ENCODE results near the gene CPED1. TPM values are rescaled to one million over a fixed set of nuclear protein-coding genes. Genes with fewer than 3 reads are reported as not detected.

CPED1 gene
- total and polyA plus RNA-seq, 2 experiments from 2014 or later = 0.17 to 0.47 TPM

DNA sequence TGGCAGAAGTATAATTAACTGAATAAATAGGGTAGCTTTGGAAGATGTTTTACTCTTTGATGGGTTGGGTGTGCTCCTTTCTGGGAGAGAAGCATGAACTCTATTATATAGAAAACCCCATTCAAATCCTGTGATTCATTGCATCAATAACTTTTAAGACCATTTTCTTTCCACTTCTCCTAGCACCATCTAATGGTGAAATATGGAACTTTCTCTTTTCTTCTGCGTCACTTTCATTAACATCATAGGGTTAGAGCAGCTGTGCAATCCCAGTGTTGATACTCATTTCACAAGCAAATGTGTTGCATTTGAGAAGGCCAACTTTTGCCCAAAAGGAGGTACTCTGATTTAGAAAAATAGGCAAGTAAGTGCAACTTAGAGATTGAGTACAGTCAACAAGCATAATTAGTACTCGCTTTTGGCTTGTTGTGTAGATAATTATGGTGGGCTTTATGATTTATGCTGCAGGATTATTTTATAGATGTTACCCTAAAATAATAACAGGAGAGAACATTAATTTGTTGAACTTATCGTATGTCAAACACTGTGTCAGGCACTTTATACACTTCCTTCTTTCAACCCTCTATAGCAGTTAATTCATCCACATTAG, 92.9 kb downstream of the CPED1 start:
- Mint-ChIP-seq H3K36me3 (ENCODE audit: low read depth) (no peaks in the 10 kb centered on the region), H3K27ac (no peak overlapping the region), H3K4me3 (no peak overlapping the region), H3K9me3 (no peaks in the 10 kb centered on the region), H3K27me3 (ENCODE audit: insufficient read depth, low read depth, poor library complexity) (no peaks in the 10 kb centered on the region), H3K4me1 (no peaks in the 10 kb centered on the region)
- ATAC-seq (peak; percentile 39; the same call in 2 of the 3 replicates), DNase-seq (ENCODE audit: low spot score) (peak; percentile 70)
- Histone ChIP-seq H3K9me2 (ENCODE audit: insufficient read depth) (no peaks in the 10 kb centered on the region), H3K4me3 (no peak overlapping the region), H3K27me3 (ENCODE audit: insufficient read depth) (no peaks in the 10 kb centered on the region), H4K20me1 (replicated peaks; ENCODE audit: insufficient read depth) (no peaks in the 10 kb centered on the region), H3F3A (replicated peaks; ENCODE audit: low read depth) (no peaks in the 10 kb centered on the region), H3K4me2 (no peak overlapping the region), H3K36me3 (ENCODE audit: insufficient read depth) (no peaks in the 10 kb centered on the region), H3K79me2 (replicated peaks; ENCODE audit: insufficient read depth) (no peaks in the 10 kb centered on the region), H2AFZ (no peak overlapping the region), H3K27ac (ENCODE audit: low read depth) (no peak overlapping the region), H3K4me1 (ENCODE audit: insufficient read depth) (no peaks in the 10 kb centered on the region)
- no peak for TF ChIP-seq STAT1 (IDR thresholded peaks at IDR 0.05; ENCODE audit: unreplicated experiment)
- TF ChIP-seq, protein P1, sequence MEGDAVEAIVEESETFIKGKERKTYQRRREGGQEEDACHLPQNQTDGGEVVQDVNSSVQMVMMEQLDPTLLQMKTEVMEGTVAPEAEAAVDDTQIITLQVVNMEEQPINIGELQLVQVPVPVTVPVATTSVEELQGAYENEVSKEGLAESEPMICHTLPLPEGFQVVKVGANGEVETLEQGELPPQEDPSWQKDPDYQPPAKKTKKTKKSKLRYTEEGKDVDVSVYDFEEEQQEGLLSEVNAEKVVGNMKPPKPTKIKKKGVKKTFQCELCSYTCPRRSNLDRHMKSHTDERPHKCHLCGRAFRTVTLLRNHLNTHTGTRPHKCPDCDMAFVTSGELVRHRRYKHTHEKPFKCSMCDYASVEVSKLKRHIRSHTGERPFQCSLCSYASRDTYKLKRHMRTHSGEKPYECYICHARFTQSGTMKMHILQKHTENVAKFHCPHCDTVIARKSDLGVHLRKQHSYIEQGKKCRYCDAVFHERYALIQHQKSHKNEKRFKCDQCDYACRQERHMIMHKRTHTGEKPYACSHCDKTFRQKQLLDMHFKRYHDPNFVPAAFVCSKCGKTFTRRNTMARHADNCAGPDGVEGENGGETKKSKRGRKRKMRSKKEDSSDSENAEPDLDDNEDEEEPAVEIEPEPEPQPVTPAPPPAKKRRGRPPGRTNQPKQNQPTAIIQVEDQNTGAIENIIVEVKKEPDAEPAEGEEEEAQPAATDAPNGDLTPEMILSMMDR (conservative IDR thresholded peaks at IDR 0.05; ENCODE audit: low read depth in 2 of 2) = peak; percentile 68 to 72

GRCh38 chr7:121082400-121083101, 94.0 kb downstream of the CPED1 start:
- H3K36me3 Mint-ChIP-seq (ENCODE audit: low read depth) = no peaks in the 10 kb centered on the region
- Histone ChIP-seq H4K20me1 (replicated peaks; ENCODE audit: insufficient read depth) (no peaks in the 10 kb centered on the region), H2AFZ (no peak overlapping the region), H3F3A (replicated peaks; ENCODE audit: low read depth) (no peaks in the 10 kb centered on the region), H3K4me3 (no peak overlapping the region), H3K4me2 (no peak overlapping the region), H3K27ac (ENCODE audit: low read depth) (no peak overlapping the region), H3K36me3 (ENCODE audit: insufficient read depth) (no peaks in the 10 kb centered on the region), H3K27me3 (ENCODE audit: insufficient read depth) (no peaks in the 10 kb centered on the region), H3K9me2 (ENCODE audit: insufficient read depth) (no peaks in the 10 kb centered on the region), H3K4me1 (ENCODE audit: insufficient read depth) (no peaks in the 10 kb centered on the region), H3K79me2 (replicated peaks; ENCODE audit: insufficient read depth) (no peaks in the 10 kb centered on the region)
- H3K9me3 Mint-ChIP-seq = no peaks in the 10 kb centered on the region
- no peak for TF ChIP-seq JUNB (IDR thresholded peaks at IDR 0.05; ENCODE audit: unreplicated experiment)
- DNase-seq (ENCODE audit: low spot score) = no peak
- ATAC-seq = no peak
- no peaks in the 10 kb centered on the region for H3K4me1 Mint-ChIP-seq
- no peak overlapping the region for H3K27ac Mint-ChIP-seq
- no peaks in the 10 kb centered on the region for H3K27me3 Mint-ChIP-seq (ENCODE audit: insufficient read depth, low read depth, poor library complexity)
- H3K4me3 Mint-ChIP-seq = no peak overlapping the region

DNA sequence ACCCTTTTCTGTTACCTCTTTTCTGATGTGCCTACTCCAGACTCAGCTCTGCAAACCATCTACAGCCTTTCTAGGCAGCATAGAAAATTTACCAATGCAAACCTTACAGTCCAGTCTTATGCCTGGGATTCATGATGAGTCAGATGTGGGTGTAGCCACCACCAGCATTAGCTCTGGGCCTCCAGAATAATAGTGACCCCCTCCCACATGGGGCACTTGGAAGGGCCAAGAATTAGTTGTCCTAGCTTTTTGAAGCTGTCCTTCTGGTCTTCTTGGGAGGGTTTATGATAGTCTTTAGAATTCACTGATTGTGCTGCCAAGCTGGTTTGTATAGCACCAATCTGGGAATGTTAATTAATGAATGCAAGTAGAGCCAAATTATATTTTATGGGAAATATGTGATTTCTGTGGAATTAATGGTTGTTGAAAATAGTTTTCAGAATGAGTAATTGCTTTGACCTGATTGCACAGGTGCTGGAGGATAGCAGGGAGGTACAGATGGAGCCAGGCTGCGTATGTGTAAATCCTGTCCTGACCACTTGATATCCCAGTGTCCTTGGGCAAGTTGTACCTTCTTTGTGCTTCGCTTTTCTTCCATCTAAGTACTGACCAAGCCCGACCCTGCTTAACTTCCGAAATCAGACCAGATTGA, 94.8 kb downstream of the CPED1 start:
- Histone ChIP-seq H3F3A (replicated peaks; ENCODE audit: low read depth) (no peaks in the 10 kb centered on the region), H3K36me3 (ENCODE audit: insufficient read depth) (no peaks in the 10 kb centered on the region), H3K79me2 (replicated peaks; ENCODE audit: insufficient read depth) (no peaks in the 10 kb centered on the region), H3K9me2 (ENCODE audit: insufficient read depth) (no peaks in the 10 kb centered on the region), H3K4me2 (no peak overlapping the region), H3K27ac (ENCODE audit: low read depth) (no peak overlapping the region), H3K4me3 (no peak overlapping the region), H2AFZ (peak overlapping the region; percentile 57; the same call in 1 of the 2 replicates), H4K20me1 (replicated peaks; ENCODE audit: insufficient read depth) (no peaks in the 10 kb centered on the region), H3K4me1 (ENCODE audit: insufficient read depth) (no peaks in the 10 kb centered on the region), H3K27me3 (ENCODE audit: insufficient read depth) (no peaks in the 10 kb centered on the region)
- H3K36me3 Mint-ChIP-seq (ENCODE audit: low read depth) = no peaks in the 10 kb centered on the region
- no peaks in the 10 kb centered on the region for H3K4me1 Mint-ChIP-seq
- ATAC-seq (no peak), DNase-seq (ENCODE audit: low spot score) (no peak)
- H3K4me3 Mint-ChIP-seq = no peak overlapping the region
- H3K9me3 Mint-ChIP-seq = no peaks in the 10 kb centered on the region
- no peak overlapping the region for H3K27ac Mint-ChIP-seq
- H3K27me3 Mint-ChIP-seq (ENCODE audit: insufficient read depth, low read depth, poor library complexity) = no peaks in the 10 kb centered on the region
- no peak for TF ChIP-seq POLR2AphosphoS5 (IDR thresholded peaks at IDR 0.05; ENCODE audit: low read depth)
- TF ChIP-seq, protein P2, sequence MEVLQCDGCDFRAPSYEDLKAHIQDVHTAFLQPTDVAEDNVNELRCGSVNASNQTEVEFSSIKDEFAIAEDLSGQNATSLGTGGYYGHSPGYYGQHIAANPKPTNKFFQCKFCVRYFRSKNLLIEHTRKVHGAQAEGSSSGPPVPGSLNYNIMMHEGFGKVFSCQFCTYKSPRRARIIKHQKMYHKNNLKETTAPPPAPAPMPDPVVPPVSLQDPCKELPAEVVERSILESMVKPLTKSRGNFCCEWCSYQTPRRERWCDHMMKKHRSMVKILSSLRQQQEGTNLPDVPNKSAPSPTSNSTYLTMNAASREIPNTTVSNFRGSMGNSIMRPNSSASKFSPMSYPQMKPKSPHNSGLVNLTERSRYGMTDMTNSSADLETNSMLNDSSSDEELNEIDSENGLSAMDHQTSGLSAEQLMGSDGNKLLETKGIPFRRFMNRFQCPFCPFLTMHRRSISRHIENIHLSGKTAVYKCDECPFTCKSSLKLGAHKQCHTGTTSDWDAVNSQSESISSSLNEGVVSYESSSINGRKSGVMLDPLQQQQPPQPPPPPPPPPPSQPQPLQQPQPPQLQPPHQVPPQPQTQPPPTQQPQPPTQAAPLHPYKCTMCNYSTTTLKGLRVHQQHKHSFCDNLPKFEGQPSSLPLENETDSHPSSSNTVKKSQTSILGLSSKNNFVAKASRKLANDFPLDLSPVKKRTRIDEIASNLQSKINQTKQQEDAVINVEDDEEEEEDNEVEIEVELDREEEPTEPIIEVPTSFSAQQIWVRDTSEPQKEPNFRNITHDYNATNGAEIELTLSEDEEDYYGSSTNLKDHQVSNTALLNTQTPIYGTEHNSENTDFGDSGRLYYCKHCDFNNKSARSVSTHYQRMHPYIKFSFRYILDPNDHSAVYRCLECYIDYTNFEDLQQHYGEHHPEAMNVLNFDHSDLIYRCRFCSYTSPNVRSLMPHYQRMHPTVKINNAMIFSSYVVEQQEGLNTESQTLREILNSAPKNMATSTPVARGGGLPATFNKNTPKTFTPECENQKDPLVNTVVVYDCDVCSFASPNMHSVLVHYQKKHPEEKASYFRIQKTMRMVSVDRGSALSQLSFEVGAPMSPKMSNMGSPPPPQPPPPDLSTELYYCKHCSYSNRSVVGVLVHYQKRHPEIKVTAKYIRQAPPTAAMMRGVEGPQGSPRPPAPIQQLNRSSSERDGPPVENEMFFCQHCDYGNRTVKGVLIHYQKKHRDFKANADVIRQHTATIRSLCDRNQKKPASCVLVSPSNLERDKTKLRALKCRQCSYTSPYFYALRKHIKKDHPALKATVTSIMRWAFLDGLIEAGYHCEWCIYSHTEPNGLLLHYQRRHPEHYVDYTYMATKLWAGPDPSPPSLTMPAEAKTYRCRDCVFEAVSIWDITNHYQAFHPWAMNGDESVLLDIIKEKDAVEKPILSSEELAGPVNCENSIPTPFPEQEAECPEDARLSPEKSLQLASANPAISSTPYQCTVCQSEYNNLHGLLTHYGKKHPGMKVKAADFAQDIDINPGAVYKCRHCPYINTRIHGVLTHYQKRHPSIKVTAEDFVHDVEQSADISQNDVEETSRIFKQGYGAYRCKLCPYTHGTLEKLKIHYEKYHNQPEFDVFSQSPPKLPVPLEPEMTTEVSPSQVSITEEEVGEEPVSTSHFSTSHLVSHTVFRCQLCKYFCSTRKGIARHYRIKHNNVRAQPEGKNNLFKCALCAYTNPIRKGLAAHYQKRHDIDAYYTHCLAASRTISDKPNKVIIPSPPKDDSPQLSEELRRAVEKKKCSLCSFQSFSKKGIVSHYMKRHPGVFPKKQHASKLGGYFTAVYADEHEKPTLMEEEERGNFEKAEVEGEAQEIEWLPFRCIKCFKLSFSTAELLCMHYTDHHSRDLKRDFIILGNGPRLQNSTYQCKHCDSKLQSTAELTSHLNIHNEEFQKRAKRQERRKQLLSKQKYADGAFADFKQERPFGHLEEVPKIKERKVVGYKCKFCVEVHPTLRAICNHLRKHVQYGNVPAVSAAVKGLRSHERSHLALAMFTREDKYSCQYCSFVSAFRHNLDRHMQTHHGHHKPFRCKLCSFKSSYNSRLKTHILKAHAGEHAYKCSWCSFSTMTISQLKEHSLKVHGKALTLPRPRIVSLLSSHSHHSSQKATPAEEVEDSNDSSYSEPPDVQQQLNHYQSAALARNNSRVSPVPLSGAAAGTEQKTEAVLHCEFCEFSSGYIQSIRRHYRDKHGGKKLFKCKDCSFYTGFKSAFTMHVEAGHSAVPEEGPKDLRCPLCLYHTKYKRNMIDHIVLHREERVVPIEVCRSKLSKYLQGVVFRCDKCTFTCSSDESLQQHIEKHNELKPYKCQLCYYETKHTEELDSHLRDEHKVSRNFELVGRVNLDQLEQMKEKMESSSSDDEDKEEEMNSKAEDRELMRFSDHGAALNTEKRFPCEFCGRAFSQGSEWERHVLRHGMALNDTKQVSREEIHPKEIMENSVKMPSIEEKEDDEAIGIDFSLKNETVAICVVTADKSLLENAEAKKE (CRISPR knock-in tag; IDR thresholded peaks at IDR 0.05) = no peak

All from GM23338 (cell line).